ENCODE measurements around the gene IL1R2.

DNA sequence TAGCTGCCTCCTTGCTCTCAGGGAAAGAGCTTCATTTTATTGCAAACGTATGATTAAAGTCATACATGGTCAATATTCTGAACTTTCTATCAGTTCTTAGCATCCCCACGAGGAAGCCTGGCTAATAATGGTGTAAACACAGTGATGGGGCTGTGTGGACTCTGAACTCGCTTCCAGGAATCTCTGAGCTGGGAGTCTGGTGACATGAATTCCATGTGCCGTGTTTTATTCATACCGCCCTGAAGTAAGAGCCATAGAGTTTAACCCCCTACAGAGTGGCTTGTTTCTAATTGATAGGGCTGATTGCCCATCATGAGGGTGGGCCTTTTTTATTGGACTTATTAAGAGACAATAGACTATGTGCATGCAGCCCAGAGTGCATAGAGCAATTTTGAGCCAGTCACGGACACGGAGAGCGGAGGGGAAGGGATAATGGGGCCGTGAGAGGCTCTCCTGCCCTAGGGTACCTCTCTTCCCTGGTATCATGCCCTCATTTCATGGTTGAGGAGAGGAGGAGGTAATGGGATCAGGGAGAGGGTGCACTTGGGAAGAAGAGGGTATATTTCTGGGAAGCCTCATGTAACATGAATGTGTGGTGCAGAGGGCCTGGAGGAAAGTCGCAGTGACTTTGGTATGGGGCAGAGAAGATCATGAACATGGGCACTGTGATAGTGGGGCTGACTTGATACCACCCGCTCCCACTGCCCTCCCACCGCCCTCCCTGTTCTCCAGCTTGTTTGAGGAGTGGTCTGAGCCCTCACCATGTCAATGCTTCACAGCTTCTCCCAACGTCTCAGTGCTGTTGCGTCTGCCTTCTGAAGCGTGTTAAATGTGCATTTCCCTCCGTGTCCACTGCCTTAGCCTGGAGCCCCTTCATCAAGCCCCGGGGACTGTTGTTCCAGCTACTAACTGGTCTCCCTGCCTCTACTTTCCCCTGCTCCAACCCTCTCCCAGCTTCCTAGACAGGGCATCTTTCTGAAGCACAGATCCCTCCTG lies 73.2 kb downstream of the IL1R2 start:
- no peak for TF ChIP-seq CTCF (IDR thresholded peaks at IDR 0.05; ENCODE audit: insufficient read depth, low read length)
- no peak for TF ChIP-seq POLR2AphosphoS5 (IDR thresholded peaks at IDR 0.05; ENCODE audit: low read depth)
- TF ChIP-seq GABPA (IDR thresholded peaks at IDR 0.05; ENCODE audit: low read depth), result no peak

All from HL-60 (cell line).